Purkinje cell (primary cell): ENCODE measurements around the gene TMEM38B. TPM values are rescaled to one million over a fixed set of nuclear protein-coding genes. Genes with fewer than 3 reads are reported as not detected.

Experiments used
- polyA plus RNA-seq: library from polyadenylated mRNA; unstranded; fragments of >200 nt; fragmentation: Nextera tagmentation; gene quantifications from 2 replicates; pipeline ENCODE4 v1.2.1, GENCODE V29; 2014

The TMEM38B gene, protein sequence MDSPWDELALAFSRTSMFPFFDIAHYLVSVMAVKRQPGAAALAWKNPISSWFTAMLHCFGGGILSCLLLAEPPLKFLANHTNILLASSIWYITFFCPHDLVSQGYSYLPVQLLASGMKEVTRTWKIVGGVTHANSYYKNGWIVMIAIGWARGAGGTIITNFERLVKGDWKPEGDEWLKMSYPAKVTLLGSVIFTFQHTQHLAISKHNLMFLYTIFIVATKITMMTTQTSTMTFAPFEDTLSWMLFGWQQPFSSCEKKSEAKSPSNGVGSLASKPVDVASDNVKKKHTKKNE
- 5.3 and 7.1 TPM in 2 replicates for polyA plus RNA-seq

DNA sequence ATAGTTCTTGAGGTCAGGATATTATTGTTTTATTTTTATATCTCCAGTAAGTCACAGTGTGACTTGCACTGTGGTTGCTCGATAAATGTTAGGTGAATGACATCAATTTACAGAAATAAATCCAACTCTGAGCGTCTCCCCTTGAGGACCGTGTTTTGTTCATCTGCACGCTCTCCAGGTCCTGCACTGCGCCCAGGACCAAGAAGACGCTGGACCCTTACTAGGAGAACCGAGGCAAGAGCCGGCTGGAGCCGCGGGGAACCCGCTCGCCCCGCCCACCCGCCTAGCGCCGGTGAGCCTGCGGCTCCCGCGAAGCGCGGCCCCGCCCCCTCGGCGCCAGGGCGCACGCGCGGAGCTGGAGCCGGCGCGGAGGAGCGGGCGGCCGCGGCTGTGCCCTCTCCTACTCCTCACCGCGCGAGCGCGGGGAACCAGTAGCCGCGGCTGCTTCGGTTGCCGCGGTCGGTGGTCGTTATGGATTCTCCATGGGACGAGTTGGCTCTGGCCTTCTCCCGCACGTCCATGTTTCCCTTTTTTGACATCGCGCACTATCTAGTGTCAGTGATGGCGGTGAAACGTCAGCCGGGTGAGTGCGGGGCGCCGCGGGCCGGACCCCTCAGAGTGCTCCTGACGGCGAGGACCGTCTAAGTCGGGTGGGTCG, at the start of gene TMEM38B:
Gene TMEM38B, plus strand, starts transcription at position 352 of the 658 bp plus-strand sequence. Its CDS starts 120 bp downstream, at position 472.

DNA sequence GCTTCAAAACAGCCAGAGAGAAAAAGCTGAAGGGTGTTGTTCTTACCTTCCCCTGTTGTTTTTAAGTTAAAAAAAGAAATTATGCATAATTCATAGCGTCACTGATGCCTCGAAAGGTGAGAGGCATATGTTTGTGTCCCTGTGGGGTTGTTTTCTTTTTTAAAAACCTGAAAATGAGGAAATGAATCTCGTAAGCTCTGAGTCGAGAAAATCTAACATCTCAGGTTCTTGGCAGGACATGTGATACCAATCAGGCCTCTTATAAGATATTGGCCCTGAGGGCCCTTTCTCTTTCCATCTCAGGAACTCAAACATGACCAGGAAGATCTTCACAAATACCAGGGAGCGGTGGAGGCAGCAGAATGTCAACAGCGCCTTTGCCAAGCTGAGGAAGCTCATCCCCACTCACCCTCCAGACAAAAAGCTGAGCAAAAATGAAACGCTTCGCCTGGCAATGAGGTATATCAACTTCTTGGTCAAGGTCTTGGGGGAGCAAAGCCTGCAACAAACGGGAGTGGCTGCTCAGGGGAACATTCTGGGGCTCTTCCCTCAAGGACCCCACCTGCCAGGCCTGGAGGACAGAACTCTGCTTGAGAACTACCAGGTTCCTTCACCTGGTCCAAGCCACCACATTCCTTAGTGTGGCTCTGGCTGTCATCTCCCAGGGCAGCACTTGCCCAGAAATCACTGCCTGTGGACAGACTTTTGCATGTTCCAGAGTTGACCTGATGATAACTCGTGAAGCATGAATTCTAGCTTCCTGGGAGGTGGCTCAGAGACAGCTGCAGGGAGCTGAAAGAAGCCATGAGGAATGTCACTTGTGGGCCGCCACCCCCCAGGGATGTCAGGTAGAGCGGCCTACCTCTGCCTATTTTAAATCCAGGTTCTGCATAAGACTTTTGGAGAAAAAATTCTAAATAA, 31.9 kb upstream of the TMEM38B start, which contains the start of gene TAL2:
Gene TAL2, plus strand, starts transcription at position 274 of the 921 bp plus-strand sequence. Its CDS starts 40 bp downstream, at position 314.

Other genes with a start within 250 kb of the TMEM38B start
- gene FSD1L, start 246.5 kb upstream of the TMEM38B start, polyA plus RNA-seq: 25.9 and 28.1 TPM in 2 replicates
- gene FKTN, start 136.4 kb upstream of the TMEM38B start, polyA plus RNA-seq: 22.1 and 34.4 TPM in 2 replicates
- not detected in 2 replicates for gene TAL2, start 32.1 kb upstream of the TMEM38B start, polyA plus RNA-seq